CD14-positive monocyte (primary cell): Measurements from ENCODE around the gene TMEM184A. TPM values are rescaled to one million over a fixed set of nuclear protein-coding genes. Genes with fewer than 3 reads are reported as not detected.

Experiments
- DNase-seq, 3 donors: peaks; one replicate each; pipeline ENCODE4 v3.0.0-alpha.2; 2011 to 2022
- H2AFZ ChIP-seq: 2 replicates; pipeline ENCODE4 v1.6.0; 2012; ENCODE audit warnings: mild to moderate bottlenecking, low read depth, low read length, inconsistent platforms; ENCODE audit not compliant: insufficient read depth, poor library complexity, severe bottlenecking
- H3K27ac ChIP-seq, 2 donors: 1 replicate in 1 of 2; 2 replicates in 1 of 2; pipeline ENCODE4 v1.5.1; 2012 to 2013; ENCODE audit warnings: low read length in 2 of 2, control low read depth in 1 of 2, inconsistent platforms in 1 of 2, low read depth in 1 of 2, mild to moderate bottlenecking in 1 of 2
- H3K27me3 ChIP-seq, 2 donors: one replicate each; pipeline versions ENCODE4 v1.6.0 to v1.6.1; 2011 to 2013; ENCODE audit warnings: low read length in 2 of 2; ENCODE audit not compliant: control insufficient read depth in 2 of 2, insufficient read depth in 2 of 2
- H3K36me3 ChIP-seq, 2 donors: replicated peaks in 1 of 2; 1 replicate in 1 of 2; 2 replicates in 1 of 2; pipeline versions ENCODE4 v1.5.1 to v1.6.1; 2012 to 2013; ENCODE audit warnings: low read length in 2 of 2, control low read depth in 1 of 2, inconsistent platforms in 1 of 2, mild to moderate bottlenecking in 1 of 2; ENCODE audit not compliant: insufficient read depth in 2 of 2, control insufficient read depth in 1 of 2
- H3K4me1 ChIP-seq, 2 donors: 1 replicate in 1 of 2; 2 replicates in 1 of 2; pipeline versions ENCODE4 v1.5.1 to v1.6.1; 2012 to 2013; ENCODE audit warnings: low read length in 2 of 2, control low read depth in 1 of 2, inconsistent platforms in 1 of 2, mild to moderate bottlenecking in 1 of 2, moderate library complexity in 1 of 2; ENCODE audit not compliant: insufficient read depth in 2 of 2, control insufficient read depth in 1 of 2
- H3K4me2 ChIP-seq: replicated peaks from 2 replicates; pipeline ENCODE3; 2012; ENCODE audit warnings: low read length, moderate library complexity, mild to moderate bottlenecking; ENCODE audit not compliant: poor library complexity, severe bottlenecking; ENCODE audit errors: extremely low read depth
- H3K4me3 ChIP-seq, 3 experiments: fragments of 200-600 bp in 1 of 3; sonication (generic) in 1 of 3; replicated peaks in 1 of 3; 1 replicate in 2 of 3; 2 replicates in 1 of 3; pipeline ENCODE4 v1.5.1; 2011 to 2013; ENCODE audit warnings: low read length in 3 of 3, mild to moderate bottlenecking in 3 of 3, control low read depth in 2 of 3, low read depth in 2 of 3, inconsistent platforms in 1 of 3, moderate library complexity in 1 of 3
- H3K79me2 ChIP-seq: 2 replicates; pipeline ENCODE4 v1.6.0; 2012; ENCODE audit warnings: mild to moderate bottlenecking, control low read depth, inconsistent platforms, low read length, moderate library complexity; ENCODE audit not compliant: insufficient read depth
- H3K9ac ChIP-seq: 2 replicates; pipeline ENCODE4 v1.6.0; 2017; ENCODE audit warnings: low read length, mild to moderate bottlenecking; ENCODE audit not compliant: insufficient read depth, poor library complexity, severe bottlenecking
- H3K9me3 ChIP-seq, 2 donors: replicated peaks in 1 of 2; 1 replicate in 1 of 2; 2 replicates in 1 of 2; pipeline versions ENCODE4 v1.5.1 to v1.6.1; 2012 to 2013; ENCODE audit warnings: low read length in 2 of 2, control low read depth in 1 of 2; ENCODE audit not compliant: control insufficient read depth in 1 of 2, insufficient read depth in 1 of 2
- H4K20me1 ChIP-seq: 2 replicates; pipeline ENCODE4 v1.6.0; 2012; ENCODE audit warnings: mild to moderate bottlenecking, low read length, control low read depth, moderate library complexity; ENCODE audit not compliant: insufficient read depth
- H3K27ac Mint-ChIP-seq, 7 donors: one replicate each; pipeline ENCODE4 v1.8.0; 2020; ENCODE audit warnings: mild to moderate bottlenecking in 7 of 7, mixed read lengths in 7 of 7, moderate library complexity in 6 of 7, inconsistent platforms in 2 of 7
- H3K27me3 Mint-ChIP-seq, 3 donors: one replicate each; pipeline ENCODE4 v1.8.0; 2021 to 2022; ENCODE audit warnings: low read depth in 3 of 3, mild to moderate bottlenecking in 3 of 3, mixed read lengths in 3 of 3, moderate library complexity in 3 of 3, inconsistent platforms in 1 of 3
- H3K36me3 Mint-ChIP-seq, 2 donors: one replicate each; pipeline ENCODE4 v1.8.0; 2020; ENCODE audit warnings: mixed read lengths in 2 of 2, inconsistent platforms in 1 of 2, mild to moderate bottlenecking in 1 of 2
- H3K4me1 Mint-ChIP-seq: one replicate; pipeline ENCODE4 v1.8.0; 2020; ENCODE audit warnings: mild to moderate bottlenecking, mixed read lengths
- H3K4me3 Mint-ChIP-seq, 2 donors: one replicate each; pipeline ENCODE4 v1.8.0; 2020; ENCODE audit warnings: mild to moderate bottlenecking in 2 of 2, mixed read lengths in 2 of 2, moderate library complexity in 1 of 2
- H3K9me3 Mint-ChIP-seq, 7 donors: one replicate each; pipeline ENCODE4 v1.8.0; 2020 to 2022; ENCODE audit warnings: mixed read lengths in 7 of 7, mild to moderate bottlenecking in 6 of 7, moderate library complexity in 6 of 7, inconsistent platforms in 2 of 7
- CTCF ChIP-seq: fragments of 200-600 bp; IDR thresholded peaks from one replicate; pipeline ENCODE4 v1.8.0; 2022; ENCODE audit warnings: antibody characterized with exemption, mild to moderate bottlenecking
- WGBS: methylation state at CpG from one replicate; pipeline ENCODE4 v1.1.5; 2013; ENCODE audit warnings: missing lambda C conversion rate; ENCODE audit not compliant: insufficient coverage; 5-methylcytosine and 5-hydroxymethylcytosine counted together
- intact Hi-C, 2 donors: fragments of 100-400 bp; cut with micrococcal nuclease; formaldehyde crosslinking; loops; one replicate each; pipeline versions ENCODE4 v1.15.0 to v1.15.1; 2023
- polyA plus RNA-seq, 3 donors: library from polyadenylated mRNA; depleted of rRNA in 1 of 3; unstranded in 2 of 3; stranded (reverse) in 1 of 3; fragments of 300-500 nt in 2 of 3; fragments of >200 nt in 1 of 3; fragmentation: Illumina TruSeq in 2 of 3; gene quantifications; 1 replicate in 2 of 3; 2 replicates in 1 of 3; pipeline ENCODE4 v1.2.3, GENCODE V29; 2012 to 2021

The TMEM184A gene
- polyA plus RNA-seq, 3 donors: not detected

- intact Hi-C loops: loop anchor here in 1 of 2 donors (10.0 kb wide), 1 partner anchor 852 kb away; no protein-coding TSS in a partner anchor
- peaks cover 68 to 93% of the 10 kb centered on the region in 2 donors for H3K36me3 Mint-ChIP-seq
- H3K27me3 Mint-ChIP-seq: no peaks in the 10 kb centered on the region
- Histone ChIP-seq H4K20me1 (peaks cover 12% of the 10 kb centered on the region), H3K4me3 (no peak overlapping the region), H3K27ac (no peak overlapping the region), H3K9ac (no peak overlapping the region), H3K4me1 (no peaks in the 10 kb centered on the region), H3K9me3 (no peaks in the 10 kb centered on the region), H3K79me2 (no peaks in the 10 kb centered on the region), H3K27me3 (no peaks in the 10 kb centered on the region), H3K4me2 (no peak overlapping the region), H2AFZ (no peak overlapping the region), H3K36me3 (peaks cover 85 to 100% of the 10 kb centered on the region in 2 donors)
- WGBS: 94% methylated on average over 11 of the region's 20 CpGs
- H3K27ac Mint-ChIP-seq: no peak overlapping the region
- no peak for TF ChIP-seq CTCF
- H3K4me1 Mint-ChIP-seq: no peaks in the 10 kb centered on the region
- H3K4me3 Mint-ChIP-seq: no peak overlapping the region
- DNase-seq: no peak
- H3K9me3 Mint-ChIP-seq: no peaks in the 10 kb centered on the region
Observed at GRCh38 chr7:1493129-1493528, 62.9 kb downstream of the TMEM184A start.

- Mint-ChIP-seq H3K27me3 (no peaks in the 10 kb centered on the region), H3K4me3 (no peak overlapping the region), H3K9me3 (no peaks in the 10 kb centered on the region), H3K27ac (no peak overlapping the region), H3K36me3 (peaks cover 68 to 92% of the 10 kb centered on the region in 2 donors), H3K4me1 (no peaks in the 10 kb centered on the region)
- Histone ChIP-seq H3K4me1 (no peaks in the 10 kb centered on the region), H3K27me3 (no peaks in the 10 kb centered on the region), H3K4me3 (no peak overlapping the region), H3K79me2 (no peaks in the 10 kb centered on the region), H3K27ac (no peak overlapping the region), H3K9me3 (no peaks in the 10 kb centered on the region), H3K9ac (no peak overlapping the region), H4K20me1 (peaks cover 14% of the 10 kb centered on the region), H3K4me2 (no peak overlapping the region), H3K36me3 (peaks cover 85 to 100% of the 10 kb centered on the region in 2 donors), H2AFZ (no peak overlapping the region)
- DNase-seq: no peak
- WGBS: 87% methylated on average over 15 of the region's 33 CpGs
- TF ChIP-seq CTCF: no peak
- intact Hi-C loops: loop anchor here in 1 of 2 donors (10.0 kb wide), 1 partner anchor 852 kb away; no protein-coding TSS in a partner anchor
Observed at GRCh38 chr7:1492640-1493039, 63.4 kb downstream of the TMEM184A start.

Other genes starting within 250 kb of the TMEM184A start
- 1 to 10 TPM in 1 of 3 donors, under 1 TPM in 2; 0.14 to 7.2 (median 0.72) TPM for gene MICALL2, start 96.7 kb downstream of the TMEM184A start, polyA plus RNA-seq
- 10 to 100 TPM in 1 of 3 donors, 1 to 10 TPM in 2; 5.5 to 64.3 (median 7.3) TPM for gene INTS1, start 51.8 kb downstream of the TMEM184A start, polyA plus RNA-seq
- 10 to 100 TPM in 1 of 3 donors, under 1 TPM in 2; 0.30 to 32.9 (median 0.48) TPM for gene MAFK, start 25.5 kb downstream of the TMEM184A start, polyA plus RNA-seq
- 10 to 100 TPM; 32.6 to 38.8 (median 34.5) TPM for gene PSMG3, start 13.8 kb upstream of the TMEM184A start, polyA plus RNA-seq
- gene ELFN1, start 114.1 kb upstream of the TMEM184A start, polyA plus RNA-seq: not detected